Suppressor macrophage treated with lipopolysaccharide for 1 hour (primary cell): ENCODE data around the gene NOS1AP.

Experiments used
- DNase-seq, 3 donors: peaks; one replicate each; pipeline ENCODE4 v3.0.0-alpha.2; 2020 to 2022

Gene NOS1AP

GRCh38 chr1:162265983-162266382 lies 196.5 kb downstream of the NOS1AP start:
- DNase-seq: no peak

GRCh38 chr1:162270016-162270770 lies 200.7 kb downstream of the NOS1AP start:
- no peak for DNase-seq

GRCh38 chr1:162271972-162272371 lies 202.5 kb downstream of the NOS1AP start:
- DNase-seq: no peak

- no peak for DNase-seq
These were observed 202.9 kb downstream of the NOS1AP start for GRCh38 chr1:162272419-162272818.

- no peak for DNase-seq
These were observed 206.2 kb downstream of the NOS1AP start for GRCh38 chr1:162275622-162276175.

GRCh38 chr1:162276493-162276892 lies 207.0 kb downstream of the NOS1AP start:
- peak; percentile 56 to 73 (median 65) for DNase-seq

GRCh38 chr1:162279136-162279498 lies 209.6 kb downstream of the NOS1AP start:
- no peak for DNase-seq

GRCh38 chr1:162281426-162281825 lies 211.9 kb downstream of the NOS1AP start:
- no peak for DNase-seq

GRCh38 chr1:162283657-162284056 lies 214.2 kb downstream of the NOS1AP start:
- no peak for DNase-seq

GRCh38 chr1:162284206-162284955 lies 214.9 kb downstream of the NOS1AP start:
- no peak for DNase-seq

- no peak for DNase-seq
These were observed 215.7 kb downstream of the NOS1AP start for GRCh38 chr1:162285149-162285561.

- no peak for DNase-seq
These were observed 221.5 kb downstream of the NOS1AP start for GRCh38 chr1:162291000-162291399.

- no peak for DNase-seq
These were observed 222.9 kb downstream of the NOS1AP start for GRCh38 chr1:162292422-162292849.

GRCh38 chr1:162293073-162293692 lies 223.7 kb downstream of the NOS1AP start:
- no peak for DNase-seq

GRCh38 chr1:162294015-162294414 lies 224.5 kb downstream of the NOS1AP start:
- DNase-seq: no peak

- no peak for DNase-seq
These were observed 227.7 kb downstream of the NOS1AP start for GRCh38 chr1:162297208-162297607.

- peak in 1 of 3 donors; percentile 15 for DNase-seq
These were observed 228.8 kb downstream of the NOS1AP start for GRCh38 chr1:162298266-162298665.

GRCh38 chr1:162299018-162299417 lies 229.5 kb downstream of the NOS1AP start:
- no peak for DNase-seq

GRCh38 chr1:162300057-162300917 lies 230.8 kb downstream of the NOS1AP start:
- DNase-seq: no peak

GRCh38 chr1:162301696-162302095 lies 232.2 kb downstream of the NOS1AP start:
- no peak for DNase-seq

GRCh38 chr1:162302306-162303003 lies 233.0 kb downstream of the NOS1AP start:
- DNase-seq: peak; percentile 60 to 75 (median 70)

- DNase-seq: peak in 1 of 3 donors; percentile 15
These were observed 233.5 kb downstream of the NOS1AP start for GRCh38 chr1:162303004-162303344.
